BLaER1 treated with 17β-estradiol and CSF1 and Interleukin-3, amounts not matched to agents 10 nM and 100 nM (cell line): ENCODE results near the gene MAPKAPK2.
"Not testable (repeated sequence)": the region's sequence is repeated elsewhere in the genome, so short reads cannot be mapped to it uniquely, and the experiment has no call there.

Source experiments
- H3K27ac ChIP-seq, 11 experiments: shearing (Covaris generic); formaldehyde crosslinking; 2 replicates each; pipeline ENCODE4 v1.8.1; 2022
- H3K27me3 ChIP-seq, 11 experiments: shearing (Covaris generic); formaldehyde crosslinking; 2 replicates each; pipeline ENCODE4 v1.8.1; 2022
- H3K36me3 ChIP-seq, 11 experiments: shearing (Covaris generic); formaldehyde crosslinking; 2 replicates each; pipeline ENCODE4 v1.8.1; 2022
- H3K4me1 ChIP-seq, 10 experiments: shearing (Covaris generic); formaldehyde crosslinking; 2 replicates each; pipeline ENCODE4 v1.8.1; 2022
- H3K4me2 ChIP-seq, 11 experiments: shearing (Covaris generic); formaldehyde crosslinking; 2 replicates each; pipeline ENCODE4 v1.8.1; 2022
- H3K4me3 ChIP-seq, 10 experiments: shearing (Covaris generic); formaldehyde crosslinking; 2 replicates each; pipeline ENCODE4 v1.8.1; 2022
- H3K9ac ChIP-seq, 11 experiments: shearing (Covaris generic); formaldehyde crosslinking; 2 replicates each; pipeline ENCODE4 v1.8.1; 2022
- H3K9me3 ChIP-seq, 11 experiments: shearing (Covaris generic); formaldehyde crosslinking; replicated peaks in 1 of 11; 2 replicates each; pipeline ENCODE4 v1.8.1; 2022
- H4K20me1 ChIP-seq, 11 experiments: shearing (Covaris generic); formaldehyde crosslinking; 2 replicates each; pipeline ENCODE4 v1.8.1; 2022
- Cebpa-rat ChIP-seq, 11 experiments: shearing (Covaris generic); IDR thresholded peaks; 2 replicates each; pipeline ENCODE4 v1.8.1; 2022

MAPKAPK2 gene

DNA sequence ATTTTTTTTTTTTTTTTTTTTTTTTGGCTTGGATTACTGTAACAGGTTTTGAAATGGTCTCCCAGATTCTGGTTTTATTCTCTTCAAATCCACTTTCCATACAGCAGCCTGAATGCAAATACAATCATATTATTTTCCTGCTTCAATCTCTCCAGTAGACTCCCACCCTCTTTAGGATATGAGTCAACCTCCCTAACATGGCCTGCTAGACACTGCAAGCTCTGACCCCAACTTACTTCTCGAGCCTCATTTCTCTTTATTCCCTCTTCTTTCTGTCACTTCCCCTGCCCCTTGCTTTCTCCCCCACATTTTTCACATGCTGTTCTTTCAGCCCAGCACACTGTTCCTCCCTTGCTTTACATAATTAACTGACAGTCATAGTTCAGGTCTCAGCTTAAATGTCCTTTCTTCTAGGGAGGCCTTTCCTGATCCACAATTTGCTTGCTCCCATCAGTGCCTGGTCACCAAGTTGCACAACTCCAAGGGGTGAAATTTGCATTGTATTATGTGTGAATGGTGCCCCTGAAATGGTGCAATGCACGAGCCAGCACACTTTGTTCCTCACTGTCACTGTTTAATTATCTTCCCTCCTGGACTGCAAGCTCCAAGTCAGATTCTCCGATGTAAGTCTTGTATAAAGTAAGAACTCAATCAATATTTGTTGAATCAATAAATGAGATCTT, 63.8 kb downstream of the MAPKAPK2 start:
- Histone ChIP-seq H3K9me3 (no peaks in the 10 kb centered on the region), H4K20me1 (0 out of 22 replicates have a peak, but pooled peaks cover 0 to 6% (median 0%) of the 10 kb centered on the region in 11 experiments), H3K27ac (no peak overlapping the region; a peak in 1 of 22 replicates), H3K9ac (no peak overlapping the region), H3K36me3 (no peaks in the 10 kb centered on the region), H3K27me3 (no peaks in the 10 kb centered on the region), H3K4me2 (peak overlapping the region in 5 of 11 experiments; percentile 10 to 74 (median 65); a peak in 8 of 22 replicates), H3K4me3 (no peak overlapping the region), H3K4me1 (peaks cover 0 to 72% (median 16%) of the 10 kb centered on the region in 10 experiments; a peak in 13 of 20 replicates)
- no peak for TF ChIP-seq Cebpa-rat (IDR thresholded peaks at IDR 0.05)

DNA sequence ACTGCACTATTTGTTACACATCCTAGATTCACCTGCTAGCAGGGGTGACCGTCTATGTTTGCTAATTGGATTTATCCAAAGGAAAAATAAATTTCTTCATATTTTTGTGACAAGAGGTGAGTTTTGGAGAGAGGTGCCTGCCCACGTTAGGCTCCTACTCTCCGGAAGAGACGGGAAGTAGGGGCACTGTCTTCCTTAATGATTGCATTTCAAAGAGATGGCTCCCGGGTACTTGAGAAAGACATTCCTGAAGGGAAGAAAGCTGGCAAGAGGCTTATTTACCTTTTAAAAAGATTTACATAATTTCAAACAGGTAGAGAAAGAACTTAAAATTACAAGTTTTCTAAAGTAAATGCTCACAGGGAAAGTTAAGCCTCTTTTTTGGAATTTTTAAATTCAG, 67.2 kb downstream of the MAPKAPK2 start:
- no peaks in the 10 kb centered on the region for H3K27me3 ChIP-seq
- H3K4me3 ChIP-seq, result no peak overlapping the region
- peak overlapping the region in 1 of 11 experiments; percentile 31; a peak in 1 of 22 replicates for H3K4me2 ChIP-seq
- H3K36me3 ChIP-seq, result no peaks in the 10 kb centered on the region
- no peaks in the 10 kb centered on the region for H4K20me1 ChIP-seq
- peaks cover 0 to 18% (median 13%) of the 10 kb centered on the region in 11 experiments; a peak in 16 of 22 replicates for H3K9me3 ChIP-seq
- H3K27ac ChIP-seq, result no peak overlapping the region
- no peak overlapping the region for H3K9ac ChIP-seq
- no peak for TF ChIP-seq Cebpa-rat (IDR thresholded peaks at IDR 0.05)
- H3K4me1 ChIP-seq, result peaks cover 0 to 64% (median 16%) of the 10 kb centered on the region in 10 experiments; a peak in 12 of 20 replicates

DNA sequence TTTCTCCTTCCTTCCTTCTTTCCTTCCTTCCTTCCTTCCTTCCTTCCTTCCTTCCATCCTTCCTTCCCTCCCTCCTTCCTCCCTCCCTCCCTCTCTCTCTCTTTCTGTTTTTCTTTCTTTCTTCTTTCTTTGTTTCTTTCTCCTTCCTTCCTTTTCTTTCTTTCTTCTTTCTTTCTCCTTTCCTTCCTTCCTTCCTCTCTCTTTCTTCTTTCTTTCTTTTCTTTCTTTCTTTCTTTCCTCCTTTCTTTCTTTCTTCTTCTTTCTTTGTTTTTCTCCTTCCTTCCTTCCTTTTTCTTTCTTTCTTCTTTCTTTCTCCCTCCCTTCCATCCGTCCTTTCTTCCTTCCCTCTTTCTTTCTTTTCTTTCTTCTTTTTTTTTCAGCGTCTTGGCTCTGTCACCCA, 67.8 kb downstream of the MAPKAPK2 start:
- Histone ChIP-seq H3K9ac (no peak overlapping the region), H3K36me3 (no peaks in the 10 kb centered on the region), H3K9me3 (peaks cover 0 to 18% (median 13%) of the 10 kb centered on the region in 11 experiments; a peak in 16 of 22 replicates), H3K27me3 (no peaks in the 10 kb centered on the region), H4K20me1 (no peaks in the 10 kb centered on the region), H3K4me3 (no peak overlapping the region), H3K4me1 (peaks cover 2 to 59% (median 18%) of the 10 kb centered on the region in 10 experiments; a peak in 19 of 20 replicates), H3K27ac (peak overlapping the region in 1 of 11 experiments; percentile 16; a peak in 1 of 22 replicates), H3K4me2 (peak overlapping the region in 7 of 11 experiments; percentile 9 to 82 (median 59); a peak in 8 of 22 replicates)
- no peak for TF ChIP-seq Cebpa-rat (IDR thresholded peaks at IDR 0.05)

DNA sequence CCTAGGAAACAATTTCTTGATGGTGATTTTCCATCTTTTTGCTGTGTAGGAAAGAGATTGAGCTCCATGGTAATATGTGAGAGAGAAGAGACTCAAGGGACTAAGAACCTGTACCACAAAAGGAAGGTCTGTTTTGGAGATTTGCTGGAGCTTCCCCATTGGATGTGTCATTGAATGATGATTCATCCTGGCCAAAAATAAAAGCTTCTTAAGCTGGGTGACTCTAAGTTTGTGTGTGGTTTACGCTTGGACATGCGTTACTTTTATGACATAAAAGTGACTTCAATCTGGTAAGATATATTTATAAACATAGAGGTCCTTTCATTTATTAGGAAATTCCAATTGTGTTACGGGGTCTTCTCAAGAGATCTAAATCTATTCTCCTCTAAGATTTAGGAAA, 68.4 kb downstream of the MAPKAPK2 start:
- no peak for TF ChIP-seq Cebpa-rat (IDR thresholded peaks at IDR 0.05)
- Histone ChIP-seq H3K27ac (peak overlapping the region in 1 of 11 experiments; percentile 17; a peak in 1 of 22 replicates), H3K9ac (no peak overlapping the region), H3K4me2 (peak overlapping the region in 8 of 11 experiments; percentile 9 to 82 (median 49); a peak in 11 of 22 replicates), H3K4me3 (no peak overlapping the region), H3K27me3 (no peaks in the 10 kb centered on the region), H3K9me3 (peaks cover 0 to 18% (median 13%) of the 10 kb centered on the region in 11 experiments; a peak in 16 of 22 replicates), H3K4me1 (peaks cover 9 to 58% (median 23%) of the 10 kb centered on the region in 10 experiments; a peak in 19 of 20 replicates), H4K20me1 (no peaks in the 10 kb centered on the region), H3K36me3 (no peaks in the 10 kb centered on the region)

DNA sequence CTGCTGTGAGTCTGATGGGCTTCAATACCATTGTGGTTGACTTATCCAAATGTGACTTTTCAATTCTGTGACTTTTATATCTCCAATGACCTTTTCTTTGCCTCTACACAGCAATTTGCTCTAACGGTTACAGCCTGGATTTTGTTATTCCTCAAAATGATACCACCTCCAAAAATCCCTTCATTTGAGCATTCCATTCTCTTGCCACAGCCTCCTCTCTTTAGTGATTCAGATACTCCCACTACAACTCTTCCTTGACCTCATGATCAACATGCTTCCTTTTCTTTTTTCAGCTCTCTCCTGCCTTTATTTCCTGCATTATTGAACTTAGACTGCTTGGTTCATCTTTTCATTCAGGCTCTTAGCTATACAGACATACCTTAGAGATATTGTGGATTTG, 69.3 kb downstream of the MAPKAPK2 start:
- peak overlapping the region in 3 of 11 experiments; percentile 76 to 82 (median 77); a peak in 6 of 22 replicates for H3K4me2 ChIP-seq
- H3K27me3 ChIP-seq, result no peaks in the 10 kb centered on the region
- no peak for TF ChIP-seq Cebpa-rat (IDR thresholded peaks at IDR 0.05)
- no peaks in the 10 kb centered on the region for H4K20me1 ChIP-seq
- no peak overlapping the region for H3K9ac ChIP-seq
- H3K4me3 ChIP-seq, result no peak overlapping the region
- no peak overlapping the region for H3K27ac ChIP-seq
- H3K36me3 ChIP-seq, result no peaks in the 10 kb centered on the region
- H3K9me3 ChIP-seq, result peaks cover 4 to 18% (median 13%) of the 10 kb centered on the region in 11 experiments; a peak in 16 of 22 replicates
- peaks cover 9 to 49% (median 21%) of the 10 kb centered on the region in 10 experiments; a peak in 19 of 20 replicates for H3K4me1 ChIP-seq

DNA sequence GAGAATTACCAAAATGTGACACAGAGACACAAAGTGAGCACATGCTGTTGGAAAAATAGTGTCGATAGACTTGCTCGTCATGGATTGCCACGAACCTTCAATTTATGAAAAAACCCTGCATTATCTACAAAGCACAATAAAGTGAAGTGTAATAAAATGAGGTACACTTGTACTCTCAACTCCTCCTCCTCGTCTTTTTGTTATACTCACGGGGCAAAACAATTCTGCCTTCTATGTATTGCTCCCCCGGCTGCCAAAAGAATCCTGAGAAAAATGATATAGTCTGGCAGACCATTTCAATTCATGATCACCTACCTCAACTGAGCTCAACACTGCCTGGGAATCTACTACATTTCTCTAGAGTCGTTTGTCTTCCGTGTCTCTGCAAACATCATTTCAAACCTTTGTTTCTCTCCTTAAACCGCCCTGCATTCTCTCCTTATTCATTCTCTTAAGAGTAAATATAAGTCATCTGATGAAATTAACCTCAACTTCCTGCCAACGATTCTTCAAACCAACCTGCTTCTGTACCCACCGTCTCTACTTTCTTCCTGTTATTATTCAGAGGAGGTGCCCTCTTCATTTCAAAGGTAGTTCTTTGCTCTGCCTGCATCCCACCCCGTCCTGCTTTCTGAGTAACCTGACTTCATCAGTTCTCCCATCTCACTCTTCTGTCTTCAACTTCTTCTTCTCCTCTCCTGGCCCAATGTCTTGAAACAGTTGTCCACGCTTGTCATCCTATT, 73.0 kb downstream of the MAPKAPK2 start:
- no peak overlapping the region for H3K4me3 ChIP-seq
- no peaks in the 10 kb centered on the region for H3K27me3 ChIP-seq
- no peak overlapping the region for H3K27ac ChIP-seq
- no peak for TF ChIP-seq Cebpa-rat (IDR thresholded peaks at IDR 0.05)
- no peak overlapping the region for H3K9ac ChIP-seq
- H4K20me1 ChIP-seq, result no peaks in the 10 kb centered on the region
- peaks cover 4 to 18% (median 13%) of the 10 kb centered on the region in 11 experiments; a peak in 16 of 22 replicates for H3K9me3 ChIP-seq
- peak overlapping the region; percentile 30 to 61 (median 43); a peak in 21 of 22 replicates for H3K4me2 ChIP-seq
- peaks cover 9 to 29% (median 19%) of the 10 kb centered on the region in 10 experiments; a peak in 19 of 20 replicates for H3K4me1 ChIP-seq
- no peaks in the 10 kb centered on the region for H3K36me3 ChIP-seq

DNA sequence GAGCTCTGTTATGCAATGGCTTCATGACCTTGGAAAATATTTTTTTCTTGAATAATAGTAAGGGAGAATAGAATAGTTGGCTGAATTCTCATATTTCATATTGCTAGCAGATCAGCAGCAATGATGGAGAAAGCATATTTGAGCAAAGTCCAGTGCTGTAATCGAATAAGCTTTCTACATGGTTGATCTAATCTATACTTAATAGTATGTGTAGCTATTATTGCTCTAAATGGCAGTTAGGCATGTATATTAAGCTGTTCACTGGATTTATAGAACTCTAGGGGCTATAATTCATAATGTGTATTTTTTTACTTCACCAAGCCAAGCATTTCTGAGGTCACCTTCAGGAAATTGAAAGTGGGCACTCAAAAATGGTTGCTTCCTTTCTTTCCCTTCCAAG, 75.9 kb downstream of the MAPKAPK2 start:
- H3K4me3 ChIP-seq, result no peak overlapping the region
- H3K36me3 ChIP-seq, result no peaks in the 10 kb centered on the region
- H4K20me1 ChIP-seq, result no peaks in the 10 kb centered on the region
- peaks cover 8 to 15% (median 10%) of the 10 kb centered on the region in 10 experiments for H3K4me1 ChIP-seq
- no peak overlapping the region for H3K4me2 ChIP-seq
- TF ChIP-seq Cebpa-rat (IDR thresholded peaks at IDR 0.05), result no peak
- peaks cover 6 to 21% (median 13%) of the 10 kb centered on the region in 11 experiments; a peak in 19 of 22 replicates for H3K9me3 ChIP-seq
- no peak overlapping the region for H3K9ac ChIP-seq
- H3K27me3 ChIP-seq, result no peaks in the 10 kb centered on the region
- H3K27ac ChIP-seq, result no peak overlapping the region

DNA sequence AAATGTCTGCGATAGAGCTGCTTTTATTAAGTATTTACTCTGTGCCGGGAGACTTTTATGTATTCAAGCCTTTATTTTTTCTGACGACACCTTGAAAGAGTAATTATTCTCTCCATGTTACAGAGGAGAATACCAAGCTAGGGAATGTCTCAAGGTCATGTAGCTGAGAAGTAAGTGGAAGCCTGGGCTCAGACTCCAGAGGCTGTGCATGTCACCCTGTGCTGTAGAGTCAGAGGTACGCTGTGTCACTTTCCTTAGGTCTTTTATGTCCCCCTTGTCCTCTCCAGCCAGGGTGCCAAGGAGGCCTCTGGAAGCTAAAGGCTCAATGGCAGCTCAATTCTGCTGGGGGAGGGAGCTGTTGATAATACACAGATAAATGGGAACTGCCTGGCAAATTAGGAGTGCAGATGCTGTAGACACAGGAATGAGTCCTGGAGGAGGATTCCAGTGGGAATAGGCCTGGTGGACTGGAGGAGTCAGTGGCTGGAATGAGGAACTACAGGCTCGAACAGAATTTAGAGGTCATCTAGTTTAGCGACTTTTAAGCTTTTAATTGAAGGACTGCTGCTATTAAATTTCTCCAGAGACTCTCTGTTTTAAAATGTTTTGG, 76.6 kb downstream of the MAPKAPK2 start:
- no peak overlapping the region for H3K27ac ChIP-seq
- H3K27me3 ChIP-seq, result no peaks in the 10 kb centered on the region
- H3K4me3 ChIP-seq, result no peak overlapping the region
- H4K20me1 ChIP-seq, result no peaks in the 10 kb centered on the region
- H3K9me3 ChIP-seq, result peaks cover 6 to 14% (median 11%) of the 10 kb centered on the region in 11 experiments; a peak in 13 of 22 replicates
- peaks cover 14 to 22% (median 16%) of the 10 kb centered on the region in 10 experiments for H3K4me1 ChIP-seq
- no peaks in the 10 kb centered on the region for H3K36me3 ChIP-seq
- H3K4me2 ChIP-seq, result no peak overlapping the region
- TF ChIP-seq Cebpa-rat (IDR thresholded peaks at IDR 0.05), result no peak
- H3K9ac ChIP-seq, result no peak overlapping the region

DNA sequence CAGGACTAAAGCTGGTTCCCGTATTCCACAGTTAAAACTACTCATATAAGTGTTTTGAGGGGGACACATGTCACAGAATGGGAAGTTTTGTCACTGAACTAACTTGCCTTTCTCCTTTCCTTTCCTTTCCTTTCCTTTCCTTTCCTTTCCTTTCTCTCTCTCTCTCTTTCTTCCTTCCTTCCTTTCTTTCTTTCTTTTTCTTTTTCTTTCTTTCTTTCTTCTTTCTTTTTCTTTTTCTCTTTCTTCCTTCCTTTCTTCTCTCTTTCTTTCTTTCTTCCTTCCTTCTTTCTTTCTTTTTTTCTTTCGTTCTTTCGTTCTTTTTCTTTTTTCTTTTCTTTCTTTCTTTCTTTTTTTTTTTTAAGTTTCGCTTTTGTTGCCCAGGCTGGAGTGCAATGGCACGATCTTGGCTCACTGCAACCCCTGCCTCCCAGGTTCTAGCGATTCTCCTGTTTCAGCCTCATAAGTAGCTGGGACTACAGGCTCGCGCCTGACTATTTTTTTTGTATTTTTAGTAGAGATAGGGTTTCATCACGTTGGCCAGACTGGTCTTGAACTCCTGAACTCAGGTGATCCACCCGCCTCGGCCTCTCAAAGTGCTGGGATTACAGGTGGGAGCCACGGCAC, 78.1 kb downstream of the MAPKAPK2 start:
- H3K9me3 ChIP-seq, result peaks cover 6 to 14% (median 11%) of the 10 kb centered on the region in 11 experiments; a peak in 13 of 22 replicates
- not testable (repeated sequence) for H3K36me3 ChIP-seq, H4K20me1 ChIP-seq, H3K4me2 ChIP-seq, H3K27me3 ChIP-seq, H3K27ac ChIP-seq, H3K9ac ChIP-seq, H3K4me3 ChIP-seq
- H3K4me1 ChIP-seq, result peaks cover 16 to 32% (median 24%) of the 10 kb centered on the region in 10 experiments

DNA sequence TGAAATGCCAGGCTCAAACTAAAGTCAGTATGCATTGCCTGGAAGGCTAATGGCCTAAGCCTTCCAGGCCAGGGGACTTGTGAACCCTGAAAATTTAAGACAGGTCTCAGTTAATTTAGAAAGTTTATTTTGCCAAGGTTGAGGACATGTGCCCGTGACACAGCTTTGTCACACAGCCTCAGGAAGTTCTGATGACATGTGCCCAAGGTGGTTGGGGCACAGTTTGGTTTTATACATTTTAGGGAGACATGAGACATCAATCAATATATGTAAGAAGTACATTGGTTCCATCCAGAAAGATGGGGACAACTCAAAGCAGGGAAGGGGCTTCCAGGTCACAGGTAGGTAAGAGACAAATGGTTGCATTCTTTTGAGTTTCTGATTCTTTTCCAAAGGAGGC, 81.1 kb downstream of the MAPKAPK2 start:
- Histone ChIP-seq H3K36me3 (peaks cover 0 to 25% (median 0%) of the 10 kb centered on the region in 11 experiments; a peak in 7 of 22 replicates), H3K4me1 (peaks cover 33 to 59% (median 44%) of the 10 kb centered on the region in 10 experiments), H3K4me2 (peak overlapping the region; percentile 46 to 97 (median 61)), H3K9me3 (peaks cover 6 to 14% (median 9%) of the 10 kb centered on the region in 11 experiments; a peak in 13 of 22 replicates), H3K27ac (peak overlapping the region in 4 of 11 experiments; percentile 3 to 69 (median 54); a peak in 4 of 22 replicates), H3K27me3 (peaks cover 0 to 11% (median 0%) of the 10 kb centered on the region in 11 experiments; a peak in 3 of 22 replicates)
- not testable (repeated sequence) for H3K4me3 ChIP-seq, H3K9ac ChIP-seq, H4K20me1 ChIP-seq
